Tibial artery (tissue), 4 donors: Measurements from ENCODE around the gene WNT9A.

Source experiments
- DNase-seq, 2 donors: peaks; one replicate each; pipeline ENCODE4 v3.0.0-alpha.2; 2019
- H3K27ac ChIP-seq, 2 donors: fragments of 200-600 bp; sonication (generic) in 1 of 2; 1 replicate in 1 of 2; 2 replicates in 1 of 2; pipeline ENCODE4 v1.5.1; 2018 to 2019; ENCODE audit warnings: mild to moderate bottlenecking in 1 of 2
- H3K27me3 ChIP-seq, 2 donors: fragments of 200-600 bp; sonication (generic) in 1 of 2; one replicate each; pipeline versions ENCODE4 v1.5.1 to v1.6.0; 2016 to 2019
- H3K36me3 ChIP-seq, 3 donors: fragments of 200-600 bp; sonication (generic) in 2 of 3; one replicate each; pipeline ENCODE4 v1.5.1; 2016 to 2019; ENCODE audit warnings: mild to moderate bottlenecking in 2 of 3
- H3K4me1 ChIP-seq, 4 donors: fragments of 200-600 bp; sonication (generic) in 2 of 4; 1 replicate in 3 of 4; 2 replicates in 1 of 4; pipeline ENCODE4 v1.5.1; 2016 to 2019
- H3K4me3 ChIP-seq, 2 donors: fragments of 200-600 bp; sonication (generic) in 1 of 2; 1 replicate in 1 of 2; 2 replicates in 1 of 2; pipeline ENCODE4 v1.5.1; 2018 to 2019; ENCODE audit warnings: mild to moderate bottlenecking in 2 of 2
- H3K9me3 ChIP-seq, 3 donors: fragments of 200-600 bp; sonication (generic) in 1 of 3; one replicate each; pipeline ENCODE4 v1.5.1; 2016 to 2019
- CTCF ChIP-seq, 2 experiments: fragments of 200-600 bp in 1 of 2; fragments of 450-650 bp in 1 of 2; IDR thresholded peaks; one replicate each; pipeline ENCODE4 v1.5.1; 2017 to 2019; ENCODE audit warnings: antibody characterized with exemption in 2 of 2, mild to moderate bottlenecking in 1 of 2, moderate library complexity in 1 of 2
- intact Hi-C: fragments of 100-400 bp; cut with DNase I; formaldehyde crosslinking; loops from one replicate; pipeline ENCODE4 v1.15.0; 2023; ENCODE audit warnings: low total_unique reads

The WNT9A gene

GRCh38 chr1:227895828-227896685 is 51.7 kb downstream of the WNT9A start:
- H3K4me1 ChIP-seq = peaks cover 0 to 14% (median 0%) of the 10 kb centered on the region in 4 donors

GRCh38 chr1:227894831-227895451 is 52.8 kb downstream of the WNT9A start:
- no peaks in the 10 kb centered on the region for H3K27me3 ChIP-seq
- peaks cover 0 to 14% (median 0%) of the 10 kb centered on the region in 4 donors for H3K4me1 ChIP-seq
- no peaks in the 10 kb centered on the region for H3K9me3 ChIP-seq
- TF ChIP-seq CTCF (IDR thresholded peaks at IDR 0.05) = no peak
- peak; percentile 9 to 52 for DNase-seq
- no peaks in the 10 kb centered on the region for H3K36me3 ChIP-seq
- H3K27ac ChIP-seq = no peak overlapping the region
- H3K4me3 ChIP-seq = no peak overlapping the region
- intact Hi-C loops = no loop called here

More at GRCh38 chr1:227895828-227896685, 51.7 kb downstream of the WNT9A start:
- TF ChIP-seq CTCF (IDR thresholded peaks at IDR 0.05) = no peak
- peak; percentile 15 to 64 for DNase-seq
- no peaks in the 10 kb centered on the region for H3K27me3 ChIP-seq
- no peak overlapping the region for H3K27ac ChIP-seq
- H3K9me3 ChIP-seq = no peaks in the 10 kb centered on the region
- H3K36me3 ChIP-seq = no peaks in the 10 kb centered on the region
- no peak overlapping the region for H3K4me3 ChIP-seq
- intact Hi-C loops = no loop called here

GRCh38 chr1:227893949-227894721 is 53.6 kb downstream of the WNT9A start:
- Histone ChIP-seq H3K4me3 (no peak overlapping the region), H3K27me3 (no peaks in the 10 kb centered on the region), H3K9me3 (no peaks in the 10 kb centered on the region), H3K4me1 (peaks cover 0 to 14% (median 0%) of the 10 kb centered on the region in 4 donors), H3K36me3 (no peaks in the 10 kb centered on the region), H3K27ac (no peak overlapping the region)
- no peak for TF ChIP-seq CTCF (IDR thresholded peaks at IDR 0.05)
- intact Hi-C loops = no loop called here
- peak; percentile 16 to 32 for DNase-seq

GRCh38 chr1:227893300-227893948 is 54.3 kb downstream of the WNT9A start:
- Histone ChIP-seq H3K4me1 (peaks cover 0 to 14% (median 0%) of the 10 kb centered on the region in 4 donors), H3K4me3 (no peak overlapping the region), H3K9me3 (no peaks in the 10 kb centered on the region), H3K27me3 (no peaks in the 10 kb centered on the region), H3K27ac (no peak overlapping the region), H3K36me3 (no peaks in the 10 kb centered on the region)
- DNase-seq = peak; percentile 9 to 54
- intact Hi-C loops = no loop called here
- no peak for TF ChIP-seq CTCF (IDR thresholded peaks at IDR 0.05)
